HG03460 (cell line): Measurements from ENCODE around the gene B4GALNT1.

ENCODE experiments used
- ATAC-seq: cut with Tn5 transposase; IDR thresholded peaks from one replicate; pipeline ENCODE4 v1.9.1; 2021; ENCODE audit not compliant: unreplicated experiment

The B4GALNT1 gene

GRCh38 chr12:57609781-57610553 is 23.0 kb downstream of the B4GALNT1 start:
- ATAC-seq: no peak

GRCh38 chr12:57609101-57609780 is 23.8 kb downstream of the B4GALNT1 start:
- no peak for ATAC-seq

GRCh38 chr12:57607958-57608663 is 24.9 kb downstream of the B4GALNT1 start:
- no peak for ATAC-seq

GRCh38 chr12:57606821-57607220 is 26.2 kb downstream of the B4GALNT1 start:
- no peak for ATAC-seq

- no peak for ATAC-seq
Observed at GRCh38 chr12:57606399-57606798, 26.6 kb downstream of the B4GALNT1 start.

GRCh38 chr12:57605811-57606311 is 27.1 kb downstream of the B4GALNT1 start:
- no peak for ATAC-seq

- ATAC-seq: no peak
Observed at GRCh38 chr12:57604992-57605810, 27.8 kb downstream of the B4GALNT1 start.

GRCh38 chr12:57604454-57604991 is 28.5 kb downstream of the B4GALNT1 start, which contains the start of gene DTX3:
Gene DTX3 (plus strand): TSS chr12:57604824. CDS start chr12:57606518, 1,694 bp downstream.
- no peak for ATAC-seq

GRCh38 chr12:57603815-57604453 is 29.1 kb downstream of the B4GALNT1 start:
- no peak for ATAC-seq

- no peak for ATAC-seq
Observed at GRCh38 chr12:57603324-57603723, 29.7 kb downstream of the B4GALNT1 start.

GRCh38 chr12:57602544-57602943 is 30.5 kb downstream of the B4GALNT1 start:
- no peak for ATAC-seq

- no peak for ATAC-seq
Observed at GRCh38 chr12:57600395-57600794, 32.6 kb downstream of the B4GALNT1 start.

- ATAC-seq: no peak
Observed at GRCh38 chr12:57593187-57593586, 39.8 kb downstream of the B4GALNT1 start.

GRCh38 chr12:57592551-57593165 is 40.3 kb downstream of the B4GALNT1 start:
- no peak for ATAC-seq

- peak; percentile 16 for ATAC-seq
Observed at GRCh38 chr12:57591782-57592325, 41.1 kb downstream of the B4GALNT1 start.

- ATAC-seq: peak; percentile 90
Observed at GRCh38 chr12:57590864-57591781, 41.9 kb downstream of the B4GALNT1 start, which contains the start of gene PIP4K2C. Gene PIP4K2C (plus strand): TSS chr12:57591192. CDS start chr12:57591290, 98 bp downstream.

GRCh38 chr12:57590479-57590863 is 42.5 kb downstream of the B4GALNT1 start:
- ATAC-seq: no peak
